Stimulated activated CD4-positive, alpha-beta T cell treated with anti-CD3 and anti-CD28 coated beads, TNF-alpha, amount 100 ng/mL, for 4 hours (primary cell): ENCODE measurements around the gene RAPGEF5.

ENCODE experiments used
- DNase-seq, 3 experiments: peaks; one replicate each; pipeline ENCODE4 v3.0.0-alpha.2; 2020; ENCODE audit warnings: low read depth in 3 of 3

RAPGEF5 gene

GRCh38 chr7:22192801-22193200 lies 164.2 kb downstream of the RAPGEF5 start:
- no peak for DNase-seq

GRCh38 chr7:22190736-22191135 lies 166.2 kb downstream of the RAPGEF5 start:
- no peak for DNase-seq

GRCh38 chr7:22189741-22190140 lies 167.2 kb downstream of the RAPGEF5 start:
- no peak for DNase-seq

- DNase-seq, result no peak
These were observed 167.7 kb downstream of the RAPGEF5 start for GRCh38 chr7:22189230-22189629.

- no peak for DNase-seq
These were observed 169.1 kb downstream of the RAPGEF5 start for GRCh38 chr7:22187691-22188348.

- no peak for DNase-seq
These were observed 171.4 kb downstream of the RAPGEF5 start for GRCh38 chr7:22185559-22185958.

- no peak for DNase-seq
These were observed 172.3 kb downstream of the RAPGEF5 start for GRCh38 chr7:22184549-22185199.

GRCh38 chr7:22183522-22184280 lies 173.3 kb downstream of the RAPGEF5 start:
- DNase-seq, result no peak

- no peak for DNase-seq
These were observed 174.8 kb downstream of the RAPGEF5 start for GRCh38 chr7:22182149-22182548.

GRCh38 chr7:22181663-22182062 lies 175.3 kb downstream of the RAPGEF5 start:
- no peak for DNase-seq

- DNase-seq, result no peak
These were observed 177.5 kb downstream of the RAPGEF5 start for GRCh38 chr7:22179442-22179879.

GRCh38 chr7:22178735-22179134 lies 178.2 kb downstream of the RAPGEF5 start:
- no peak for DNase-seq

GRCh38 chr7:22176791-22177412 lies 180.1 kb downstream of the RAPGEF5 start:
- DNase-seq, result no peak

GRCh38 chr7:22174574-22174953 lies 182.4 kb downstream of the RAPGEF5 start:
- DNase-seq, result no peak

- no peak for DNase-seq
These were observed 183.0 kb downstream of the RAPGEF5 start for GRCh38 chr7:22173685-22174573.

GRCh38 chr7:22168129-22168634 lies 188.8 kb downstream of the RAPGEF5 start:
- no peak for DNase-seq

- no peak for DNase-seq
These were observed 189.5 kb downstream of the RAPGEF5 start for GRCh38 chr7:22167482-22167881.

GRCh38 chr7:22166928-22167327 lies 190.0 kb downstream of the RAPGEF5 start:
- no peak for DNase-seq

- DNase-seq, result no peak
These were observed 197.6 kb downstream of the RAPGEF5 start for GRCh38 chr7:22159341-22159740.

- DNase-seq, result no peak
These were observed 199.4 kb downstream of the RAPGEF5 start for GRCh38 chr7:22157552-22157951.

GRCh38 chr7:22156205-22156604 lies 200.7 kb downstream of the RAPGEF5 start:
- no peak for DNase-seq
